Measurements from ENCODE around the gene RRP8.

Gene RRP8

DNA sequence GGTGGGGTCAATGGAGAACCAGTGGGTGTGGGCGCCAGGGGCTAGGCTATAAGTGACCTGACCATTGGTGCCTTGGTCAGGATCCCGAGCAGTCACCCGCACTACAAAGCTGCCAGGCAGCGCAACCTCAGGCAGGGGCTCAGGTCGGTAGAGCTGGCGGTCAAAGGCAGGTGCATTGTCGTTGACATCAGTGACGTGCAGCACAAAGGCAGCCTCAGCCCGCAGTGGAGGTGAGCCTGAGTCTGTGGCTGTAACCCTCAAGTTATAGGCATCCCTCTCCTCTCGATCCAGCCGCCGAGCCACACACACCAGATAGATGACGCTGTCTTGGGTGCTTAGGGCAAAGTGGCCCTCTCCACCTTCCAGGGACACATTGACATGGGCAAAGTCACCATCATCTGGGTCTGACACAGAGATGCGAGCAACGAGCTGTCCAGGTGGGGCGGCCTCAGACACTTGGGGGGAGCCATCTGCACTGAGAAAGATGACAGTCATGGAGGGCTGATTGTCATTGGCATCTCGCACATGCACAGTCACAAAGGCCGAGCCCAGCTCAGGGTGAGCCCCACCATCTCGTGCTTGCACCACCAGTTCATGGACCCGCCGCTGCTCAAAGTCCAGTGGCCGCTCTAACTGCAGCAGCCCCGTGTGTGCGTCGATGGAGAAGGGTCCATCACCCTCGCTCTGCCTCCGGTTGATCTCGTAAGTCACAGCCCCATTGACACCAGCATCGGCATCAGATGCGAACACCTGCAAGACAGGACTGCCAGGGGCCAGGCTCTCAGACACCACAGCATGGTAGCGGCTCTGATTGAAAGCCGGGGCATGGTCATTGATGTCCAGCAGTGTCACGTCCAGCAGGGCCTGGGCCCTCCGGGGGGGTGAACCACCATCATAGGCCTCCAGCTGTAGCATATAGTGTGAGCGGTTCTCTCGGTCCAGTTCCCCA is 36.9 kb upstream of the RRP8 start:
- Histone ChIP-seq H3K4me2 (ENCODE audit: low read length) (no peak overlapping the region), H3K27ac (ENCODE audit: low read length) (no peak overlapping the region), H3K9ac (ENCODE audit: low read length) (no peak overlapping the region), H3K9me3 (ENCODE audit: insufficient read depth, low read length) (no peaks in the 10 kb centered on the region), H3K4me1 (ENCODE audit: low read length) (no peaks in the 10 kb centered on the region), H4K20me1 (ENCODE audit: insufficient read depth, low read length) (no peaks in the 10 kb centered on the region), H2AFZ (ENCODE audit: low read depth, low read length) (no peak overlapping the region), H3K79me2 (ENCODE audit: low read length) (no peaks in the 10 kb centered on the region), H3K4me3 (ENCODE audit: low read length) (no peak overlapping the region), H3K27me3 (ENCODE audit: low read depth, low read length) (0 out of 2 replicates have a peak, but pooled peaks cover 9% of the 10 kb centered on the region), H3K36me3 (replicated peaks; ENCODE audit: low read depth, low read length) (no peaks in the 10 kb centered on the region)
- TF ChIP-seq EZH2phosphoT487 (IDR thresholded peaks at IDR 0.05; ENCODE audit: low read depth) = no peak
- TF ChIP-seq, protein P1, sequence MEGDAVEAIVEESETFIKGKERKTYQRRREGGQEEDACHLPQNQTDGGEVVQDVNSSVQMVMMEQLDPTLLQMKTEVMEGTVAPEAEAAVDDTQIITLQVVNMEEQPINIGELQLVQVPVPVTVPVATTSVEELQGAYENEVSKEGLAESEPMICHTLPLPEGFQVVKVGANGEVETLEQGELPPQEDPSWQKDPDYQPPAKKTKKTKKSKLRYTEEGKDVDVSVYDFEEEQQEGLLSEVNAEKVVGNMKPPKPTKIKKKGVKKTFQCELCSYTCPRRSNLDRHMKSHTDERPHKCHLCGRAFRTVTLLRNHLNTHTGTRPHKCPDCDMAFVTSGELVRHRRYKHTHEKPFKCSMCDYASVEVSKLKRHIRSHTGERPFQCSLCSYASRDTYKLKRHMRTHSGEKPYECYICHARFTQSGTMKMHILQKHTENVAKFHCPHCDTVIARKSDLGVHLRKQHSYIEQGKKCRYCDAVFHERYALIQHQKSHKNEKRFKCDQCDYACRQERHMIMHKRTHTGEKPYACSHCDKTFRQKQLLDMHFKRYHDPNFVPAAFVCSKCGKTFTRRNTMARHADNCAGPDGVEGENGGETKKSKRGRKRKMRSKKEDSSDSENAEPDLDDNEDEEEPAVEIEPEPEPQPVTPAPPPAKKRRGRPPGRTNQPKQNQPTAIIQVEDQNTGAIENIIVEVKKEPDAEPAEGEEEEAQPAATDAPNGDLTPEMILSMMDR (IDR thresholded peaks at IDR 0.05; ENCODE audit: low read depth, low read length) = no peak

DNA sequence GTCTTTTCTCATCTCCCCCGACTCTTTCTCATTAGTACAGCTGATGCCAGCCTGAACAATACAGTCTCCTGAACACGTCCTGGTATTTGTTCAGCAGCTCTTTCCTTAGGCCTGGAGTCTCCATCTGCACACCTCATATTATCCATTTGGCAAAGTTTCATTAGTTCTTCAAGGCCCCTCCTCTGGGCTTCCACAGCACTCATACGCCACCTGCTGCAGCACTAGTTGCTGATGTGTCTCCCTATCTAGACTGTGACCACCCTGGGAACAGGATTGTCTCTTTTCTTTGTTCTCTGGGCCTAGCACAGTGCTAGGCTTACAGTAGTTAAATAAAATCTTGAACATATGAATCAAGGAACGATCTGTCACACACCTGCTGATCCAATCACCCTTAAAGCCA is 35.0 kb upstream of the RRP8 start:
- no peaks in the 10 kb centered on the region for H3K36me3 ChIP-seq (replicated peaks; ENCODE audit: low read depth, low read length)

DNA sequence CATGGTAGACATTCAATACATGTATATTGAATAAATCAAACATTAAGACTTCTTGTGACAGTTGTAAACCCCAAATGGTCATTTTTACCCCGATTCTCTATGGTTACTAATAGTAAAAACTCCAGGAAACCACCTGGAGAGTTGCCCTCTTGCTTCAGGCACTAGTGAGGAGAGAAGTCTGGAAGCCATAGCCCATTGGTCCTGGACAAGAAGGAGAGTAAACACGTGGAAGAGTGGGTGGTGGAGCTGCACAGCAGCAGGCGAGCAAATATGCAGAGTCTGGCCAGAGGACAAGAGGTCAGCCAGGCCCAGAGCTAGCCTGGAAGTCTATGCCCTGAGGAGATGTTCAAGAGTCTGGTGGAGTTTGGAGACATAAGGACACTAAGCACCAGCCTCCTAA is 34.5 kb upstream of the RRP8 start:
- Histone ChIP-seq H3K27ac (ENCODE audit: low read length) (no peak overlapping the region), H3K27me3 (ENCODE audit: low read depth, low read length) (no peaks in the 10 kb centered on the region), H3K9me3 (ENCODE audit: insufficient read depth, low read length) (no peaks in the 10 kb centered on the region), H2AFZ (ENCODE audit: low read depth, low read length) (no peak overlapping the region), H3K4me3 (ENCODE audit: low read length) (no peak overlapping the region), H3K4me1 (ENCODE audit: low read length) (no peaks in the 10 kb centered on the region), H3K79me2 (ENCODE audit: low read length) (no peaks in the 10 kb centered on the region), H3K4me2 (ENCODE audit: low read length) (no peak overlapping the region), H3K36me3 (replicated peaks; ENCODE audit: low read depth, low read length) (no peaks in the 10 kb centered on the region), H4K20me1 (ENCODE audit: insufficient read depth, low read length) (no peaks in the 10 kb centered on the region), H3K9ac (ENCODE audit: low read length) (no peak overlapping the region)
- TF ChIP-seq, protein P1 (IDR thresholded peaks at IDR 0.05; ENCODE audit: low read depth, low read length) = no peak
- TF ChIP-seq EZH2phosphoT487 (IDR thresholded peaks at IDR 0.05; ENCODE audit: low read depth) = no peak

More for the DNA sequence above, 35.0 kb upstream of the RRP8 start:
- no peak overlapping the region for H3K4me3 ChIP-seq (ENCODE audit: low read length)
- no peaks in the 10 kb centered on the region for H3K79me2 ChIP-seq (ENCODE audit: low read length)
- H3K9me3 ChIP-seq (ENCODE audit: insufficient read depth, low read length) = no peaks in the 10 kb centered on the region
- no peak overlapping the region for H3K4me2 ChIP-seq (ENCODE audit: low read length)
- no peak overlapping the region for H2AFZ ChIP-seq (ENCODE audit: low read depth, low read length)
- no peak overlapping the region for H3K27ac ChIP-seq (ENCODE audit: low read length)
- TF ChIP-seq EZH2phosphoT487 (IDR thresholded peaks at IDR 0.05; ENCODE audit: low read depth) = no peak
- TF ChIP-seq, protein P1 (IDR thresholded peaks at IDR 0.05; ENCODE audit: low read depth, low read length) = peak; percentile 16; the same call in 1 of the 2 replicates
- H3K9ac ChIP-seq (ENCODE audit: low read length) = no peak overlapping the region
- H3K4me1 ChIP-seq (ENCODE audit: low read length) = no peaks in the 10 kb centered on the region
- no peaks in the 10 kb centered on the region for H3K27me3 ChIP-seq (ENCODE audit: low read depth, low read length)
- no peaks in the 10 kb centered on the region for H4K20me1 ChIP-seq (ENCODE audit: insufficient read depth, low read length)

DNA sequence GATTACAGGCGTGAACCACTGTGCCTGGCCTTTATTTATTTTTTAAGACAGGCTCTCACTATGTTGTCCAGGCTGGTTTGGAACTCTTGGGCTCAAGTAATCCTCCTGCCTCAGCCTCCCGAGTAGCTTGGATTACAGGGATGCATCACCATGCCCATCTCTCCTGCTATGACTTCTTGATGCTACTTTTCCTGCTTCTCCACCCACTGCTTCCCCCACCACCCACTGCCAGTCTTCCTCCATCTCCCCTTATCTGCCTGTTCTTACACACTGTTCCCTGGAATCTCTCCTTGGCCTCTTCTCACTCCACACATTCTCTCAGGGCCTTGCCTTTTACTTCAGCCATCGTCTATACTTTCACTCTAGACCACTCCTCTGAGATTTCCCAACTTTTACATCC is 33.1 kb upstream of the RRP8 start:
- H3K27ac ChIP-seq (ENCODE audit: low read length) = no peak overlapping the region
- H3K4me3 ChIP-seq (ENCODE audit: low read length) = no peak overlapping the region
- no peaks in the 10 kb centered on the region for H3K36me3 ChIP-seq (replicated peaks; ENCODE audit: low read depth, low read length)
- H3K27me3 ChIP-seq (ENCODE audit: low read depth, low read length) = no peaks in the 10 kb centered on the region
- TF ChIP-seq, protein P1 (IDR thresholded peaks at IDR 0.05; ENCODE audit: low read depth, low read length) = no peak
- TF ChIP-seq EZH2phosphoT487 (IDR thresholded peaks at IDR 0.05; ENCODE audit: low read depth) = no peak
- H4K20me1 ChIP-seq (ENCODE audit: insufficient read depth, low read length) = no peaks in the 10 kb centered on the region
- H3K9ac ChIP-seq (ENCODE audit: low read length) = no peak overlapping the region
- H2AFZ ChIP-seq (ENCODE audit: low read depth, low read length) = no peak overlapping the region
- no peaks in the 10 kb centered on the region for H3K9me3 ChIP-seq (ENCODE audit: insufficient read depth, low read length)
- no peaks in the 10 kb centered on the region for H3K4me1 ChIP-seq (ENCODE audit: low read length)
- H3K79me2 ChIP-seq (ENCODE audit: low read length) = no peaks in the 10 kb centered on the region
- no peak overlapping the region for H3K4me2 ChIP-seq (ENCODE audit: low read length)
